GM19455 (cell line): ENCODE results near the gene LCA5L.

Source experiments
- ATAC-seq: cut with Tn5 transposase; IDR thresholded peaks from one replicate; pipeline ENCODE4 v1.9.1; 2021; ENCODE audit not compliant: unreplicated experiment

Gene LCA5L

DNA sequence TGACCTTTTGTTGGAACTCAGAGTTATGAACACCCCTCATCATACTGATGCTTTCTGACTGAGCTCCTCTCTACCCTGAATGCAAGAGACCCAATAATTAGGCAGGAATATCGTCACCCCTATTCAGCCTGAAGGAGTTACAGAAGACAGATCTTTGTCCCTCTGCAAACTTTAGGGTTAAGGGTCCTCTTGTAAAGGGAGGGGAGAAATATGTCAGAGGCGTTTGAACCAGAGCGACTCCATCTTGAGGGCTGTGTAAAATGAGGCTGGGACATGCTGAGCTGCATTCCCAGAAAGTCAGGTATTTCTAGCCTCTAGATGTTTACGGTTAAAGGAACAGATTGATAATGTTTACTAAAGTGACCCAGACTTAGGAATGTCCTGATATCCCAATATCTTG is 86.2 kb downstream of the LCA5L start:
- ATAC-seq, result no peak
